ENCODE results near the gene COX5A. TPM values are rescaled to one million over a fixed set of nuclear protein-coding genes. Genes with fewer than 3 reads are reported as not detected.

Gene COX5A
- polyA plus RNA-seq, 1 donor from 2014 or later: 155 TPM

DNA sequence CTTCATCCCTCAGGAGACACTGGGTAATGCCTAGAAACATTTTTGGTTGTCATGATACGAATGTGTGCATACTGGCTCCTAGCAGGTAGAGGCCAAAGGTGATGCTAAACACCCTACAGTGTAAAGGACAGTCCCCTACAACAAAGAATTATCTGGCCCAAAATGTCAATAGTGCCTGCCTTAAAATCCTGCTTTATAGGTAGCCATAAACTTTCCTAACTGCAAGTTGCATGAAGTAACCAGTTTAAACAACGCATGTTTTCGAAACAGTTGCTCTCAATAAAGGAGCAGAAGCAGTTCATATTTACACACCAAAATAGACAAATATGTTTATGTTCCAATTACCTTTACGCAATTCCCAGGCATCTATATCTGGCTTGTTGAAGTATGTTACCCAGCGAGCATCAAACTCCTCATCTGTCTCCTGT, 9.1 kb downstream of the COX5A start:
- TF ChIP-seq, protein P1, sequence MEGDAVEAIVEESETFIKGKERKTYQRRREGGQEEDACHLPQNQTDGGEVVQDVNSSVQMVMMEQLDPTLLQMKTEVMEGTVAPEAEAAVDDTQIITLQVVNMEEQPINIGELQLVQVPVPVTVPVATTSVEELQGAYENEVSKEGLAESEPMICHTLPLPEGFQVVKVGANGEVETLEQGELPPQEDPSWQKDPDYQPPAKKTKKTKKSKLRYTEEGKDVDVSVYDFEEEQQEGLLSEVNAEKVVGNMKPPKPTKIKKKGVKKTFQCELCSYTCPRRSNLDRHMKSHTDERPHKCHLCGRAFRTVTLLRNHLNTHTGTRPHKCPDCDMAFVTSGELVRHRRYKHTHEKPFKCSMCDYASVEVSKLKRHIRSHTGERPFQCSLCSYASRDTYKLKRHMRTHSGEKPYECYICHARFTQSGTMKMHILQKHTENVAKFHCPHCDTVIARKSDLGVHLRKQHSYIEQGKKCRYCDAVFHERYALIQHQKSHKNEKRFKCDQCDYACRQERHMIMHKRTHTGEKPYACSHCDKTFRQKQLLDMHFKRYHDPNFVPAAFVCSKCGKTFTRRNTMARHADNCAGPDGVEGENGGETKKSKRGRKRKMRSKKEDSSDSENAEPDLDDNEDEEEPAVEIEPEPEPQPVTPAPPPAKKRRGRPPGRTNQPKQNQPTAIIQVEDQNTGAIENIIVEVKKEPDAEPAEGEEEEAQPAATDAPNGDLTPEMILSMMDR (IDR thresholded peaks at IDR 0.05; ENCODE audit: poor library complexity, severe bottlenecking): no peak
- TF ChIP-seq POLR2AphosphoS5 (IDR thresholded peaks at IDR 0.05) (no peak), SMC3 (conservative IDR thresholded peaks at IDR 0.05; ENCODE audit: poor library complexity) (no peak), EZH2 (IDR thresholded peaks at IDR 0.05; ENCODE audit: borderline replicate concordance, insufficient read depth, low read length, poor library complexity, severe bottlenecking) (no peak), EP300 (conservative IDR thresholded peaks at IDR 0.05; ENCODE audit: poor library complexity, severe bottlenecking) (no peak), RAD21 (conservative IDR thresholded peaks at IDR 0.05) (no peak), MXI1 (conservative IDR thresholded peaks at IDR 0.05; ENCODE audit: poor library complexity, severe bottlenecking) (no peak)
- TF ChIP-seq, protein P2, sequence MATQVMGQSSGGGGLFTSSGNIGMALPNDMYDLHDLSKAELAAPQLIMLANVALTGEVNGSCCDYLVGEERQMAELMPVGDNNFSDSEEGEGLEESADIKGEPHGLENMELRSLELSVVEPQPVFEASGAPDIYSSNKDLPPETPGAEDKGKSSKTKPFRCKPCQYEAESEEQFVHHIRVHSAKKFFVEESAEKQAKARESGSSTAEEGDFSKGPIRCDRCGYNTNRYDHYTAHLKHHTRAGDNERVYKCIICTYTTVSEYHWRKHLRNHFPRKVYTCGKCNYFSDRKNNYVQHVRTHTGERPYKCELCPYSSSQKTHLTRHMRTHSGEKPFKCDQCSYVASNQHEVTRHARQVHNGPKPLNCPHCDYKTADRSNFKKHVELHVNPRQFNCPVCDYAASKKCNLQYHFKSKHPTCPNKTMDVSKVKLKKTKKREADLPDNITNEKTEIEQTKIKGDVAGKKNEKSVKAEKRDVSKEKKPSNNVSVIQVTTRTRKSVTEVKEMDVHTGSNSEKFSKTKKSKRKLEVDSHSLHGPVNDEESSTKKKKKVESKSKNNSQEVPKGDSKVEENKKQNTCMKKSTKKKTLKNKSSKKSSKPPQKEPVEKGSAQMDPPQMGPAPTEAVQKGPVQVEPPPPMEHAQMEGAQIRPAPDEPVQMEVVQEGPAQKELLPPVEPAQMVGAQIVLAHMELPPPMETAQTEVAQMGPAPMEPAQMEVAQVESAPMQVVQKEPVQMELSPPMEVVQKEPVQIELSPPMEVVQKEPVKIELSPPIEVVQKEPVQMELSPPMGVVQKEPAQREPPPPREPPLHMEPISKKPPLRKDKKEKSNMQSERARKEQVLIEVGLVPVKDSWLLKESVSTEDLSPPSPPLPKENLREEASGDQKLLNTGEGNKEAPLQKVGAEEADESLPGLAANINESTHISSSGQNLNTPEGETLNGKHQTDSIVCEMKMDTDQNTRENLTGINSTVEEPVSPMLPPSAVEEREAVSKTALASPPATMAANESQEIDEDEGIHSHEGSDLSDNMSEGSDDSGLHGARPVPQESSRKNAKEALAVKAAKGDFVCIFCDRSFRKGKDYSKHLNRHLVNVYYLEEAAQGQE (IDR thresholded peaks at IDR 0.05; ENCODE audit: borderline replicate concordance): no peak

DNA sequence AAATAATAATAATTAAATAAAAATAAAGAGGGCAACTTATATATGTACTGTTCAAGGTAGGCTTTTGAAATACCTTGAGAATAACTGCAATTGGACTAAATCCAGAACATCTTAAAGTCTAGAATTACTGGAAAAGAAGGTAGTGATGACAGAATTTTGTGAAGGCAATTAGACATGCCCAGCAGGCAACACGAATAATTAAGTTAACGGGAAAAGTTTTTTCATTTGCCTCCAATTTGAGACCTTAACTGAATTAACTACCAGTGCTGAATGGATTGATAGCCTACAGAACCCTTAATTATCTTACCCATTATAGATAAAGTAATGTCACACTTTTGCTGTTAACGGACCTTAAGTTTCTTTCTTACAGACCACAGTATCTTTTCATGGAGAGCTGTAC, 13.3 kb downstream of the COX5A start:
- Histone ChIP-seq H3F3A (ENCODE audit: insufficient read depth, low read length, poor library complexity, severe bottlenecking) (no peaks in the 10 kb centered on the region), H3K27me3 (ENCODE audit: insufficient read depth, low read depth, low read length) (no peaks in the 10 kb centered on the region), H3K36me3 (ENCODE audit: insufficient read depth, low read length) (peaks cover 7% of the 10 kb centered on the region), H3K9me2 (ENCODE audit: insufficient read depth, low read length) (no peaks in the 10 kb centered on the region), H3K9me3 (ENCODE audit: low read length) (no peaks in the 10 kb centered on the region), H4K20me1 (ENCODE audit: insufficient read depth) (no peaks in the 10 kb centered on the region), H3K79me2 (replicated peaks; ENCODE audit: insufficient read depth, low read length) (no peaks in the 10 kb centered on the region), H3K4me2 (ENCODE audit: low read length) (no peak overlapping the region), H3K9ac (ENCODE audit: low read length) (no peak overlapping the region), H3K4me3 (ENCODE audit: low read length) (no peak overlapping the region), H2AFZ (ENCODE audit: low read depth, low read length) (no peak overlapping the region), H3K27ac (ENCODE audit: low read length) (no peak overlapping the region)
- TF ChIP-seq EZH2 (IDR thresholded peaks at IDR 0.05; ENCODE audit: borderline replicate concordance, insufficient read depth, low read length, poor library complexity, severe bottlenecking) (no peak), POLR2AphosphoS5 (IDR thresholded peaks at IDR 0.05) (no peak), EP300 (conservative IDR thresholded peaks at IDR 0.05; ENCODE audit: poor library complexity, severe bottlenecking) (no peak), TAF1 (IDR thresholded peaks at IDR 0.05; ENCODE audit: low read depth) (no peak), SMC3 (conservative IDR thresholded peaks at IDR 0.05; ENCODE audit: poor library complexity) (no peak), RAD21 (conservative IDR thresholded peaks at IDR 0.05) (no peak), MXI1 (conservative IDR thresholded peaks at IDR 0.05; ENCODE audit: poor library complexity, severe bottlenecking) (no peak)
- TF ChIP-seq, protein P2 (IDR thresholded peaks at IDR 0.05; ENCODE audit: borderline replicate concordance): no peak
- TF ChIP-seq, protein P1 (IDR thresholded peaks at IDR 0.05; ENCODE audit: poor library complexity, severe bottlenecking): no peak

More for the DNA sequence above, 9.1 kb downstream of the COX5A start:
- H3K9me3 ChIP-seq (ENCODE audit: low read length): no peaks in the 10 kb centered on the region
- no peak overlapping the region for H2AFZ ChIP-seq (ENCODE audit: low read depth, low read length)
- no peaks in the 10 kb centered on the region for H3K9me2 ChIP-seq (ENCODE audit: insufficient read depth, low read length)
- no peak overlapping the region for H3K27ac ChIP-seq (ENCODE audit: low read length)
- H3K36me3 ChIP-seq (ENCODE audit: insufficient read depth, low read length): peaks cover 7% of the 10 kb centered on the region
- peaks cover 16% of the 10 kb centered on the region for H3K79me2 ChIP-seq (replicated peaks; ENCODE audit: insufficient read depth, low read length)
- no peak overlapping the region for H3K9ac ChIP-seq (ENCODE audit: low read length)
- no peaks in the 10 kb centered on the region for H3F3A ChIP-seq (ENCODE audit: insufficient read depth, low read length, poor library complexity, severe bottlenecking)
- H3K4me3 ChIP-seq (ENCODE audit: low read length): no peak overlapping the region
- H4K20me1 ChIP-seq (ENCODE audit: insufficient read depth): no peaks in the 10 kb centered on the region
- no peak overlapping the region for H3K4me2 ChIP-seq (ENCODE audit: low read length)
- no peaks in the 10 kb centered on the region for H3K27me3 ChIP-seq (ENCODE audit: insufficient read depth, low read depth, low read length)

Data from neural cell (in vitro differentiated cells).